ENCODE measurements around the gene SETBP1.

SETBP1 gene

GRCh38 chr18:44813586-44813985 is 132.9 kb downstream of the SETBP1 start:
- H3K27me3 Mint-ChIP-seq: no peaks in the 10 kb centered on the region
- ATAC-seq (replicated peaks; ENCODE audit: extremely low read depth, poor library complexity, severe bottlenecking): no peak
- no peak overlapping the region for H3K27ac Mint-ChIP-seq (ENCODE audit: low read depth)
- no peak for DNase-seq (ENCODE audit: low spot score in 2 of 2)
- H3K36me3 Mint-ChIP-seq (ENCODE audit: insufficient read depth): peaks cover 2% of the 10 kb centered on the region
- no peak overlapping the region for H3K4me3 Mint-ChIP-seq
- no peaks in the 10 kb centered on the region for H3K4me1 Mint-ChIP-seq
- no peaks in the 10 kb centered on the region for H3K9me3 Mint-ChIP-seq

GRCh38 chr18:44815108-44815507 is 134.4 kb downstream of the SETBP1 start:
- no peak overlapping the region for H3K4me3 Mint-ChIP-seq
- no peak overlapping the region for H3K27ac Mint-ChIP-seq (ENCODE audit: low read depth)
- no peaks in the 10 kb centered on the region for H3K9me3 Mint-ChIP-seq
- ATAC-seq (replicated peaks; ENCODE audit: extremely low read depth, poor library complexity, severe bottlenecking) (no peak), DNase-seq (ENCODE audit: low spot score in 2 of 2) (no peak)
- H3K4me1 Mint-ChIP-seq: no peaks in the 10 kb centered on the region
- no peaks in the 10 kb centered on the region for H3K27me3 Mint-ChIP-seq
- peaks cover 2% of the 10 kb centered on the region for H3K36me3 Mint-ChIP-seq (ENCODE audit: insufficient read depth)

GRCh38 chr18:44816050-44816449 is 135.4 kb downstream of the SETBP1 start:
- H3K4me1 Mint-ChIP-seq: no peaks in the 10 kb centered on the region

GRCh38 chr18:44816477-44816876 is 135.8 kb downstream of the SETBP1 start:
- Mint-ChIP-seq H3K27me3 (no peaks in the 10 kb centered on the region), H3K4me1 (no peaks in the 10 kb centered on the region), H3K9me3 (no peaks in the 10 kb centered on the region), H3K4me3 (no peak overlapping the region), H3K36me3 (ENCODE audit: insufficient read depth) (peaks cover 2% of the 10 kb centered on the region), H3K27ac (ENCODE audit: low read depth) (no peak overlapping the region)
- DNase-seq (ENCODE audit: low spot score in 2 of 2) (no peak), ATAC-seq (replicated peaks; ENCODE audit: extremely low read depth, poor library complexity, severe bottlenecking) (no peak)

More at GRCh38 chr18:44816050-44816449, 135.4 kb downstream of the SETBP1 start:
- Mint-ChIP-seq H3K9me3 (no peaks in the 10 kb centered on the region), H3K36me3 (ENCODE audit: insufficient read depth) (peaks cover 2% of the 10 kb centered on the region), H3K27me3 (no peaks in the 10 kb centered on the region), H3K4me3 (no peak overlapping the region), H3K27ac (ENCODE audit: low read depth) (no peak overlapping the region)
- no peak for ATAC-seq (replicated peaks; ENCODE audit: extremely low read depth, poor library complexity, severe bottlenecking)
- DNase-seq (ENCODE audit: low spot score in 2 of 2): no peak

GRCh38 chr18:44817831-44818473 is 137.3 kb downstream of the SETBP1 start:
- Mint-ChIP-seq H3K4me1 (no peaks in the 10 kb centered on the region), H3K27me3 (no peaks in the 10 kb centered on the region), H3K4me3 (no peak overlapping the region)

GRCh38 chr18:44818668-44819403 is 138.1 kb downstream of the SETBP1 start:
- no peak overlapping the region for H3K4me3 Mint-ChIP-seq
- no peak overlapping the region for H3K27ac Mint-ChIP-seq (ENCODE audit: low read depth)
- no peaks in the 10 kb centered on the region for H3K9me3 Mint-ChIP-seq
- no peak for ATAC-seq (replicated peaks; ENCODE audit: extremely low read depth, poor library complexity, severe bottlenecking)
- DNase-seq (ENCODE audit: low spot score in 2 of 2): no peak
- peaks cover 2% of the 10 kb centered on the region for H3K36me3 Mint-ChIP-seq (ENCODE audit: insufficient read depth)
- no peaks in the 10 kb centered on the region for H3K4me1 Mint-ChIP-seq
- no peaks in the 10 kb centered on the region for H3K27me3 Mint-ChIP-seq

More at GRCh38 chr18:44817831-44818473, 137.3 kb downstream of the SETBP1 start:
- Mint-ChIP-seq H3K36me3 (ENCODE audit: insufficient read depth) (peaks cover 2% of the 10 kb centered on the region), H3K27ac (ENCODE audit: low read depth) (no peak overlapping the region), H3K9me3 (no peaks in the 10 kb centered on the region)
- DNase-seq (ENCODE audit: low spot score in 2 of 2) (no peak), ATAC-seq (replicated peaks; ENCODE audit: extremely low read depth, poor library complexity, severe bottlenecking) (no peak)

GRCh38 chr18:44819944-44820510 is 139.3 kb downstream of the SETBP1 start:
- Mint-ChIP-seq H3K36me3 (ENCODE audit: insufficient read depth) (peaks cover 2% of the 10 kb centered on the region), H3K27me3 (no peaks in the 10 kb centered on the region), H3K4me3 (no peak overlapping the region), H3K9me3 (no peaks in the 10 kb centered on the region), H3K4me1 (no peaks in the 10 kb centered on the region), H3K27ac (ENCODE audit: low read depth) (no peak overlapping the region)
- DNase-seq (ENCODE audit: low spot score in 2 of 2): no peak
- no peak for ATAC-seq (replicated peaks; ENCODE audit: extremely low read depth, poor library complexity, severe bottlenecking)

- Mint-ChIP-seq H3K9me3 (no peaks in the 10 kb centered on the region), H3K27me3 (no peaks in the 10 kb centered on the region), H3K27ac (ENCODE audit: low read depth) (no peak overlapping the region), H3K36me3 (ENCODE audit: insufficient read depth) (peaks cover under 1% of the 10 kb centered on the region), H3K4me3 (no peak overlapping the region), H3K4me1 (no peaks in the 10 kb centered on the region)
- DNase-seq (ENCODE audit: low spot score in 2 of 2): no peak
- ATAC-seq (replicated peaks; ENCODE audit: extremely low read depth, poor library complexity, severe bottlenecking): no peak
Measured at GRCh38 chr18:44821924-44822323, 141.2 kb downstream of the SETBP1 start.

GRCh38 chr18:44823286-44823685 is 142.6 kb downstream of the SETBP1 start:
- Mint-ChIP-seq H3K36me3 (ENCODE audit: insufficient read depth) (no peaks in the 10 kb centered on the region), H3K9me3 (no peaks in the 10 kb centered on the region), H3K4me3 (no peak overlapping the region), H3K27ac (ENCODE audit: low read depth) (no peak overlapping the region), H3K4me1 (no peaks in the 10 kb centered on the region), H3K27me3 (no peaks in the 10 kb centered on the region)
- ATAC-seq (replicated peaks; ENCODE audit: extremely low read depth, poor library complexity, severe bottlenecking): no peak
- DNase-seq (ENCODE audit: low spot score in 2 of 2): no peak

- Mint-ChIP-seq H3K4me1 (no peaks in the 10 kb centered on the region), H3K9me3 (no peaks in the 10 kb centered on the region), H3K27me3 (no peaks in the 10 kb centered on the region), H3K36me3 (ENCODE audit: insufficient read depth) (no peaks in the 10 kb centered on the region), H3K4me3 (no peak overlapping the region), H3K27ac (ENCODE audit: low read depth) (no peak overlapping the region)
- DNase-seq (ENCODE audit: low spot score in 2 of 2) (no peak), ATAC-seq (replicated peaks; ENCODE audit: extremely low read depth, poor library complexity, severe bottlenecking) (no peak)
Measured at GRCh38 chr18:44823782-44824181, 143.1 kb downstream of the SETBP1 start.

GRCh38 chr18:44824884-44825283 is 144.2 kb downstream of the SETBP1 start:
- Mint-ChIP-seq H3K36me3 (ENCODE audit: insufficient read depth) (no peaks in the 10 kb centered on the region), H3K27ac (ENCODE audit: low read depth) (no peak overlapping the region), H3K27me3 (no peaks in the 10 kb centered on the region), H3K4me1 (no peaks in the 10 kb centered on the region), H3K4me3 (no peak overlapping the region), H3K9me3 (no peaks in the 10 kb centered on the region)
- ATAC-seq (replicated peaks; ENCODE audit: extremely low read depth, poor library complexity, severe bottlenecking) (no peak), DNase-seq (ENCODE audit: low spot score in 2 of 2) (no peak)

GRCh38 chr18:44826418-44827259 is 146.0 kb downstream of the SETBP1 start:
- no peak for DNase-seq (ENCODE audit: low spot score in 2 of 2)
- ATAC-seq (replicated peaks; ENCODE audit: extremely low read depth, poor library complexity, severe bottlenecking): no peak
- Mint-ChIP-seq H3K9me3 (no peaks in the 10 kb centered on the region), H3K27ac (ENCODE audit: low read depth) (no peak overlapping the region), H3K36me3 (ENCODE audit: insufficient read depth) (no peaks in the 10 kb centered on the region), H3K4me3 (no peak overlapping the region), H3K4me1 (peaks cover 5% of the 10 kb centered on the region), H3K27me3 (no peaks in the 10 kb centered on the region)

All from central memory CD8-positive, alpha-beta T cell (primary cell).